ENCODE measurements around the gene MICALL2. TPM values are rescaled to one million over a fixed set of nuclear protein-coding genes. Genes with fewer than 3 reads are reported as not detected.

MICALL2 gene
- total RNA-seq, 4 donors from 2014 or later: 9.1 to 18.3 (median 14.6) TPM

- Histone ChIP-seq H3K4me1 (peaks cover 0 to 22% (median 5%) of the 10 kb centered on the region in 4 donors), H3K4me3 (no peak overlapping the region), H3K9me3 (no peaks in the 10 kb centered on the region), H3K27me3 (peaks cover 0 to 74% (median 8%) of the 10 kb centered on the region in 4 donors), H3K36me3 (peaks cover 0 to 4% (median under 1%) of the 10 kb centered on the region in 4 donors), H3K27ac (replicated peaks in 1 of 4) (no peak overlapping the region)
- no peak for DNase-seq (ENCODE audit: extremely low spot score)
- no peak for TF ChIP-seq EP300 (IDR thresholded peaks at IDR 0.05)
- no peak for TF ChIP-seq POLR2A (IDR thresholded peaks at IDR 0.05; ENCODE audit: low read depth)
- TF ChIP-seq POLR2AphosphoS5 (IDR thresholded peaks at IDR 0.05): no peak
- TF ChIP-seq CTCF (IDR thresholded peaks at IDR 0.05): no peak
- WGBS: 81% methylated on average over 18 of the region's 32 CpGs
- intact Hi-C loops (cut with DNase I): loop anchor here (10.0 kb wide), 1 partner anchor 235 kb away; no protein-coding TSS in a partner anchor
These were observed 29.0 kb downstream of the MICALL2 start for GRCh38 chr7:1430056-1430845.

- no peak overlapping the region for H3K27ac ChIP-seq (replicated peaks in 1 of 4)
- H3K36me3 ChIP-seq: peaks cover 0 to under 1% (median 0%) of the 10 kb centered on the region in 4 donors
- H3K4me3 ChIP-seq: no peak overlapping the region
- H3K9me3 ChIP-seq: no peaks in the 10 kb centered on the region
- peaks cover 0 to 22% (median 5%) of the 10 kb centered on the region in 4 donors for H3K4me1 ChIP-seq
- TF ChIP-seq EP300 (IDR thresholded peaks at IDR 0.05) (no peak), POLR2A (IDR thresholded peaks at IDR 0.05; ENCODE audit: low read depth) (no peak), POLR2AphosphoS5 (IDR thresholded peaks at IDR 0.05) (no peak)
- intact Hi-C loops (cut with DNase I): no loop called here
- H3K27me3 ChIP-seq: peaks cover 0 to 80% (median 8%) of the 10 kb centered on the region in 4 donors
- WGBS: 38% methylated on average over 10 of the region's 20 CpGs
- no peak for DNase-seq (ENCODE audit: extremely low spot score)
These were observed 30.2 kb downstream of the MICALL2 start for GRCh38 chr7:1428941-1429501.

- H3K4me3 ChIP-seq: no peak overlapping the region
- peaks cover 0 to 82% (median 13%) of the 10 kb centered on the region in 4 donors for H3K27me3 ChIP-seq
These were observed 32.1 kb downstream of the MICALL2 start for GRCh38 chr7:1427064-1427657.

GRCh38 chr7:1426474-1426873, 32.8 kb downstream of the MICALL2 start:
- TF ChIP-seq CTCF (IDR thresholded peaks at IDR 0.05): no peak
- no peak for TF ChIP-seq POLR2A (IDR thresholded peaks at IDR 0.05; ENCODE audit: low read depth)
- no peak for TF ChIP-seq EP300 (IDR thresholded peaks at IDR 0.05)
- no peak for TF ChIP-seq POLR2AphosphoS5 (IDR thresholded peaks at IDR 0.05)
- intact Hi-C loops (cut with DNase I): no loop called here
- Histone ChIP-seq H3K4me3 (no peak overlapping the region), H3K27ac (replicated peaks in 1 of 4) (no peak overlapping the region), H3K27me3 (peaks cover 0 to 82% (median 14%) of the 10 kb centered on the region in 4 donors), H3K9me3 (no peaks in the 10 kb centered on the region), H3K36me3 (no peaks in the 10 kb centered on the region), H3K4me1 (peaks cover 0 to 16% (median 6%) of the 10 kb centered on the region in 4 donors)
- WGBS: 84% methylated on average over 15 of the region's 15 CpGs
- DNase-seq (ENCODE audit: extremely low spot score): no peak

More at GRCh38 chr7:1427064-1427657, 32.1 kb downstream of the MICALL2 start:
- TF ChIP-seq POLR2AphosphoS5 (IDR thresholded peaks at IDR 0.05): no peak
- TF ChIP-seq POLR2A (IDR thresholded peaks at IDR 0.05; ENCODE audit: low read depth): no peak
- TF ChIP-seq EP300 (IDR thresholded peaks at IDR 0.05): no peak
- TF ChIP-seq CTCF (IDR thresholded peaks at IDR 0.05): no peak
- Histone ChIP-seq H3K36me3 (no peaks in the 10 kb centered on the region), H3K4me1 (peaks cover 0 to 19% (median 7%) of the 10 kb centered on the region in 4 donors), H3K9me3 (no peaks in the 10 kb centered on the region), H3K27ac (replicated peaks in 1 of 4) (no peak overlapping the region)
- 87% methylated on average over 13 of the region's 13 CpGs for WGBS
- intact Hi-C loops (cut with DNase I): no loop called here
- DNase-seq (ENCODE audit: extremely low spot score): no peak
